GM12891 (cell line): Measurements from ENCODE around the gene MAP3K12.
A peak's percentile ranks its signal among the peaks of the same experiment; 100 is the strongest.
"Not testable (repeated sequence)": the region's sequence is repeated elsewhere in the genome, so short reads cannot be mapped to it uniquely, and the experiment has no call there.

ENCODE experiments used
- PAX5 ChIP-seq: IDR thresholded peaks from 2 replicates; pipeline ENCODE4 v1.6.1; 2011; ENCODE audit warnings: low read length, moderate library complexity, mild to moderate bottlenecking; ENCODE audit not compliant: insufficient read depth, severe bottlenecking
- POLR2A ChIP-seq: IDR thresholded peaks from 2 replicates; pipeline ENCODE4 v1.6.1; 2011; ENCODE audit warnings: low read depth, low read length, control low read depth
- POLR2AphosphoS5 ChIP-seq: IDR thresholded peaks from 2 replicates; pipeline ENCODE4 v1.6.1; 2011; ENCODE audit warnings: low read depth, low read length, control low read depth
- POU2F2 ChIP-seq: IDR thresholded peaks from 2 replicates; pipeline ENCODE4 v1.6.1; 2011; ENCODE audit warnings: low read depth, mild to moderate bottlenecking, control low read depth, low read length, moderate library complexity
- SPI1 ChIP-seq: IDR thresholded peaks from 2 replicates; pipeline ENCODE4 v1.6.1; 2011; ENCODE audit warnings: low read depth, low read length, control low read depth
- TAF1 ChIP-seq: IDR thresholded peaks from 2 replicates; pipeline ENCODE4 v1.6.1; 2011; ENCODE audit warnings: low read depth, low read length, control low read depth

DNA sequence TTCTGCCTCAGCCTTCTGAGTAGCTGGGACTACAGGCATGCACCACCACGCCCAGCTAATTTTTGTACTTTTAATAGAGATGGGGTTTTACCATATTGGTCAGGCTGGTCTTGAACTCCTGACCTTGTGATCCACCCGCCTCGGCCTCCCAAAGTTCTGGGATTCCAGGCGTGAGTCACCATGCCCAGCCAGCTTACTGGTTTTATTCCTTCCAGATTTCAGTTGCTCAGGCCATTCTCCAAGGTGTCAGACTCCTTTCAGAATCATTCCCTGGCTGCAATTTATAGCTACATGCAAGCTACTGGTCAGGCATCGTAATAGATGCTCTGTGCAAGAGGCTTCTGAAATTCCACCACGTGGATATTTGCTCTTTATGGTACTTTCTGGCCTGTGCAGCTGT is 17.8 kb downstream of the MAP3K12 start:
- not testable (repeated sequence) for TF ChIP-seq POLR2AphosphoS5, TAF1, SPI1, POU2F2, PAX5
- peak; percentile 50; the same call in 1 of the 2 replicates for TF ChIP-seq POLR2A
